GM18505 (cell line): ENCODE data around the gene PTPN13.
"Not testable (repeated sequence)": the region's sequence is repeated elsewhere in the genome, so short reads cannot be mapped to it uniquely, and the experiment has no call there.

ENCODE experiments used
- ATAC-seq: cut with Tn5 transposase; IDR thresholded peaks from one replicate; pipeline ENCODE4 v1.9.1; 2021; ENCODE audit not compliant: unreplicated experiment
- POLR2A ChIP-seq: IDR thresholded peaks from 4 replicates; pipeline ENCODE4 v1.6.1; 2011; ENCODE audit warnings: borderline replicate concordance; ENCODE audit not compliant: insufficient read depth, insufficient read length; ENCODE audit errors: extremely low read depth

PTPN13 gene

DNA sequence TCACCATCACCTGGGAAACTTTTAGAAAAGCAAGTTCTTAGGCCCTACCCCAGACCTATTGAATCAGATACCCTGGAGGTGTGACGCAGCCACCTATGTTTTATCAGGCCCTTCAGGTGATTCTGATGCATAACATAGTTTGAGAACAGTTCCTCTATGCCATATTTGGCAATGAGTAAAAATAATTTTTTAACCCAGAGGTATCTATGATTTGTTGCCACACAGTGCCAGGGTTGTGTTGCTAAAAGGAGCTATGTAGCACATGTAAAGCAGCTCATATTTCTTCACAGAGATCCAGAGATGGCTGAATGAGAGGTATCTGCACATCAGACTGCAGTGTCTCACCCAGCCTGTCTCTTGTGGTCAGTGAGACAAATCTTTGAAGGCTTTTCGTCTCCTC lies 85.3 kb downstream of the PTPN13 start:
- no peak for TF ChIP-seq POLR2A
- ATAC-seq, result no peak

DNA sequence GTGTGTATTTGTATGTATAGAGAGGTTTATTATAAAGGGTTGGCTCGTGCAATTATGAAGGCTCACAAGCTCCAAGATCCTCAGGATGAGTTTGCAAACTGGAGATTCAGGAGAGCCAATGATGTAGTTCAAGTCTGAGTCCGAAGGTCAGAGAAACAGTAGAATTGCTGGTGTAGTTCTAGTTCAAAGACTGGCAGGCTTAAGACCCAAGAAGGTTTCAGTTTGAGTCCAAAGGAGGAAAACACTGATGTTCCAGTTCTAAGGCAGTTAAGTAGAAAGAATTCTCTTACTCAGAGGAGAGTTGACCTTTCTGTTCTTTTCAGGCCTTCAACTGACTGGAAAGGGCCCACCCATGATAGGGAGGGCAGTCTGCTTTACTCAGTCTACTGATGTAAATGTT lies 89.1 kb downstream of the PTPN13 start:
- ATAC-seq, result no peak

DNA sequence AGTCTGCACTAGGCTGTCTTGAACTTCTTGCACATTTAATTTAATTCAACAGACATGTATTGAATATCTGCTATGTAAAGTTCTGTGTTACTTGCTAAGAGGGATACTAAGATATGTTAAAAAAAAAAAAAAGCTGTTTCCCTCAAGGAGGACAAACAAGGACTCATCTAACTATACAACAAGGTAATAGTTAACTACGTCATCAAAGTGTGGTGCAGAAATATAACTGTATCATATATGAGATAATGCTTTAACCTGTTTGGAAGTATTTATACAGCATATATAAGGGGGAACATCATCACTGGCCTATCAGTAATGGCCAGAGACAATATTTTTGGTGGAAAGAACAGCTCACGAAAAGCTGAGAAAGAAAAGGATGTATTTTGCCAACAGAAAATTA lies 89.9 kb downstream of the PTPN13 start:
- TF ChIP-seq POLR2A, result no peak
- ATAC-seq, result no peak

More for the DNA sequence above, 89.1 kb downstream of the PTPN13 start:
- TF ChIP-seq POLR2A, result no peak

DNA sequence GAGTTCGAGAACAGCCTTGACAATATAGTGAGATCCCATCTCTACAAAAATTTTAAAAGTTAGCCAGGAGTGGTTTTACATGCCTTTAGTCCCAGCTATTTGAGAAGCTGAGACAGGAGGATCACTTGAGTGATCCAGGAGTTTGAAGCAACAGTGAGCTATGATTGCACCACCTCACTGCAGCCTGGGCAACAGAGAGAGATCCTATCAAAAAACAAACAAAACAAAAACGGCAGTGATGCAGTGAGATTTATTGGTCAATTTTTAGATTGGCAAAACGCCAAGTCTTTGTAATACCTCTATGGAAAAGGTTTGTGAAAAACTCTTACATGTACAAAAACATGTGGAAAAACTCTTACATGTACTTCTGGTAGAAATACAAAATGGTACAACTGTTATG lies 91.3 kb downstream of the PTPN13 start:
- no peak for ATAC-seq
- TF ChIP-seq POLR2A, result no peak

DNA sequence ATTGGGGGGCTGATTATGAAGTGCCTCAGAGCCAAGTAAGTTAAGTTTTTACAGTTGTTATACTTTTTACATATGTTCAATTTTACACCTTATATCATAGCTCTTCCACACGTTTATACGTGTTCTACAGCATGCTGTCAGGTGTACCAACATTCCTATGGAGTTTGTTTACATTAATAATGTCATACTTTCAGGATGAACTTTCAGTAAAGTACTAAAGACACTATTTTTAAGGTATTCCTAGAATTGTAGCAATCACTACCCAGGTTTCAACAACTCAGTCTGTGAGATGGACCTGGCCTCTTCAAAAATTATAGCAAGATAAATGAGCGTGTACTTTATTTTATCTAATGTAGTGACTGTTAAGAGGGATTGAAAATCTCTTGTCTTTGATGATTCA lies 92.6 kb downstream of the PTPN13 start:
- TF ChIP-seq POLR2A, result no peak

DNA sequence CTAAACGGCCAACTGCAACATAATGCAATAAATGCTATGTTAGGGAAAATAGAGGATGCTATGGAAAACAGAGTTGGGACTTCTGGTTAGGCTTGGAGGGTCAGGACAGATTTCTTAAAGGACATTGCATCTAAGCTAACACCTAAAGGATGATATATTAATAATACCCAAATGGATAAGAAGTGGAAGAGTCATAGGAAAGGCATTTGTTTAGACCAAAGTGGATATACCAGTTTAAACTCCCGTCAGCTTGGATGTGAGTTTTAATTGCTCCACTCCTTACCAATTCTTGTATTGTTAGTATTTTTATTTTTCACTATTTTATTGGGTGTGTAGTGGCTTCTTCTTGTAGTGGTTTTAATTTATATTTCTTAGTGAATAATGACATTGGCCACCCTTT lies 93.9 kb downstream of the PTPN13 start:
- no peak for ATAC-seq
- TF ChIP-seq POLR2A, result no peak

More for the DNA sequence above, 92.6 kb downstream of the PTPN13 start:
- no peak for ATAC-seq

DNA sequence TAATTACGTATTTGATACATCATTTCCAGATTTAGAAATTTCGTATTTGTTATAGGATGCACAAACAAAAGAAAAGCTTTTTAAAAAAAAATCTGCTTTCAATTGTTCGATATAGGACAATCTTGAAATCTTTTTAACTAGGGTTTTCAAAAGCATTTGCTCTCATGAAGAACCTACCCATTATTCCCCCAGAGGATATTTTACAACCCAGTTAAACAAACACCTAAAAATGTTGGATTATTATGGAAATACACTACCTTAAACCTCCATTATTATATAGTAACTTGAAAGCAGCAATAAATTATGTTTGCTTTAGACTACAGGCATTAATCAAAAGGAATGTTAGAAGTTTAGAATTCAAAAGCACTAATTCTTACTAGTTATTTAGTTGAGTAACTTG lies 110.5 kb downstream of the PTPN13 start:
- ATAC-seq, result no peak
- no peak for TF ChIP-seq POLR2A

DNA sequence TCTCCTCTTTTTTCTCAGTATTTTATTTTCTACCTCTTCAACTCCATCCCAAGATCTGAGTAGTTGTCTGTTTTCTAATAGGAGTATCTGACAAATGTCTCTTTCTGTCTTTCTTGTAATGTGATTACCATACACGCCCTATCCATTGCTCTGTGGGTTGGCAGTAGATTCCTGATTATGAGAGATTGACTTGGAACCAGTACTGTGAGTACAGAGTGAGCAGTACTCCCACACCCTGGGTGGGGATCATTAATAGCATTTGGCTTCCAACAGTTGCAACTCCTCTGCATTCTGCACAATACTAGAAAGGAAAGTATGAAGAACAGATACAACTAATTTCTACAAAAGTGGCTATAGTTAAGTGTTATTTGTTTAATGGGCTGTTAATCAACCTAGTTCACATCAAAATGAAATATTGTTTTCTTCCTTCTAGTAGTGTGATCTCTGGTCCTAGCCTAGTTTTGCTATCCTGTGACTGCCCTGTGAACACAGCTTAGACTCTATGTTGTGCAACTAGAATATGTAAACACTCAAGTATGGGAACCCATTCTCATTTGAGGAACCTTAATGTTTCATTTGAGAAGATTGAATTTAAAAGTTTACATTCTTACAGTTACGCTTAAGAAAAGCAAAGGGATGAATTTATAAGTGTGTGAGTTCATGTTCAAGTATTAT lies 112.9 kb downstream of the PTPN13 start:
- TF ChIP-seq POLR2A, result no peak
- no peak for ATAC-seq

DNA sequence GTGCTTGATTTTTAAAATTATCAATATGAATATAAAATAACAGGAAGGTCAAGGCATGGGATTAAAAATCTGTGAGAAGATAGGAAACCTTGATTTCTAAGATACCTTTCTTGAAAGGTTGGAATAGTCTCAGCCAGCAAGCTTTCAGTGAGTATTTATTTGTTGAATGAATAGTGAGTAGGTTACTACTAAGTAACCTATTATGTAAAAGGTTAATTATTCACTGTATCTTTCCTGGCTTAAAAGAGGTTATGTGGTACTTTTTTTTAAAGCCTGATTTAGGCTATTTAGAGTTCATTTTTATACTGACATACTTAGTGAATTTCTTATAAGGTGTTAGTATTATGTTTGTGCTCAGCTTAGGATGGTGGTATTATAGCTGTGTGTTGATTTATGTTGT lies 123.5 kb downstream of the PTPN13 start:
- no peak for ATAC-seq

DNA sequence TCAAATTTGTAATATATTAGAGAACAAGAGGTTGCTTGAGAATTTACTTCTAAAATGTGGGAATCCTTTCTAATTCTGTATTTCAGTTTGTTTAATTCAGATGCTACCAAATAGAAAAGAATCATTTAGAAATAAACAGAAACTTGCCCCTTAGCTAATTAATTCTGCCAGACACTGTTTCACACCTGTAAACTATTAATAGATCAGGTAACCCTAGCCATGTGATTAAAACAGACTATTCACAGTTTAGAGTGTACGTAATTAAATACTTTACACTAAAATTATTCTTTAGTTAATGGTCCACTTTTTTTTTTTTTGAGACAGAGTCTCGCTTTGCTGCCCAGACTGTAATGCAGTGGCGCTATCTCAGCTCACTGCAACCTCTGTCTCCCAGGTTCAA lies 124.0 kb downstream of the PTPN13 start:
- TF ChIP-seq POLR2A, result no peak
- ATAC-seq, result no peak

More for the DNA sequence above, 123.5 kb downstream of the PTPN13 start:
- no peak for TF ChIP-seq POLR2A

DNA sequence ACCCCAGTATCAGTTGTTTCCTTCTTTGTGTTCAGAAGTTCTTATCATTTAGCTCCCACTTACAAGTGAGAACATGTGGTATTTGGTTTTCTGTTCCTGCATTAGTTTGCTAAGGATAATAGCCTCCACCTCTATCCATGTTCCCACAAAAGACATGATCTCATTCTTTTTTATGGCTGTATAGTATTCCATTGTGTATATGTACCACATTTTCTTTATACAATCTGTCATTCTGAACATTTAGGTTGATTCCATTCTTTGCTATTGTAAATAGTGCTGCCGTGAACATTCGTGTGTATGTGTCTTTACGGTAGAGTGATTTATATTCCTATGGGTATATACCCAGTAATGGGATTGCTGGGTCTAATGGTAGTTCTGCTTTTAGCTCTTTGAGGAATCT lies 125.0 kb downstream of the PTPN13 start:
- ATAC-seq, result not testable (repeated sequence)

DNA sequence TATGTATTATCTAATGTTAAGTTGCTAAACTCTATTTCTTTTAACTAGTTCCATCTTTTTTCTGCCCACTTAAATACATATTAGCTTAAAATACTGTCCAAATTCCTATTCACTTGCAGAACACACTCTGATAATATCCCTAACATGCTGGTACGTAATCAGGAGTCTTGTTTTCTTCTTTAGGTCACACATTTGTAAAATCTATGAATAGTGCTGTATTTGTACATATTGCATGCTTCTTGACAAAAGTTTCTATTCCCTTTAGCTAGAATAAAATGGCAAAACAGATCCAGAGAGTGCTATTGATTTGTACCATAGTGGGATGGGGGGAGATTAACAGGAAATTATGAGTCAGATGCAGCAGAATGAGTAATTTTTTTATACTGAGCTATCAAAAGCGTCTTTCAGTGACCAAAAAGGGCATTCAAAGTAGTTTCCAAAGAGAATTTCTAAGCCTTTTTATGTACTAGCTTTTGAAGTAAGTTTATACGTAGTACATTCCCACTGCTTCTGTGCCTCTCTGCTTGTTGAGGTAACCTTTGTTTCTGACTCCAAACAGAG lies 126.5 kb downstream of the PTPN13 start:
- no peak for ATAC-seq
- no peak for TF ChIP-seq POLR2A

DNA sequence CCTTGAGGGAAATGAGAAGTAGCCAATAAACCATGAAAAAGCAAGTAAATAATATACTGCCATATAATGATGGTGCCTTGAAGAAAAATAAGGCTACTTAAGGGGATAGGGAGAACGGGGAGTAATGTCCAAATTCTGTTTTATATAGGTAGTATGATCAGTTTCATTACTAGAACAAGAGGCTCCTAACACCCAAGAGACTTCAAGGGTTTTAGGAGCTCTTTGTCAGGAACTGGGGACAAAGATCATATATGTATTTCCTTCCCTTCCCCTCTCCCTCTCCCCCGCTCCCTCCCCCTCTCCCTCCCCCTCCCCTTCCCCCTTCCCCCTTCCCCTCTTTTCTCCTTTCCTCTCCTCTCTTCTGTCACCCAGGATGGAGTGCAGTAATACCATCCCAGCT lies 127.3 kb downstream of the PTPN13 start:
- TF ChIP-seq POLR2A, result no peak
- no peak for ATAC-seq

DNA sequence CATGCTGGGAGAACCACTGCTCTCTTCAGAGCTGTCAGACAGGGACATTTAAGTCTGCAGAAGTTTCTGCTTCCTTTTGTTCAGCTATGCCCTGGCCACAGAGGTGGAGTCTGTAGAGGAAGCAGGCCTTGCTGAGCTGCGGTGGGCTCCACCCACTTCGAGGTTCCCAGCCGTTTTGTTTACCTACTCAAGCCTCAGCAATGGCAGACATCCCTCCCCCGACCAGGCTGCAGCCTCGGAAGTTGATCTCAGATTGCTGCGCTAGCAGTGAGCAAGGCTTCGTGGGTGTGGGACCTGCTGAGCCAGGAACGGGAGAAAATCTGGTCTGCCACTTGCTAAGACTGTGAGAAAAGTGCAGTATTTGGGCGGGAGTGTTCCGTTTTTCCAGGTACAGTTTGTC lies 136.2 kb downstream of the PTPN13 start:
- no peak for ATAC-seq
- TF ChIP-seq POLR2A, result no peak

DNA sequence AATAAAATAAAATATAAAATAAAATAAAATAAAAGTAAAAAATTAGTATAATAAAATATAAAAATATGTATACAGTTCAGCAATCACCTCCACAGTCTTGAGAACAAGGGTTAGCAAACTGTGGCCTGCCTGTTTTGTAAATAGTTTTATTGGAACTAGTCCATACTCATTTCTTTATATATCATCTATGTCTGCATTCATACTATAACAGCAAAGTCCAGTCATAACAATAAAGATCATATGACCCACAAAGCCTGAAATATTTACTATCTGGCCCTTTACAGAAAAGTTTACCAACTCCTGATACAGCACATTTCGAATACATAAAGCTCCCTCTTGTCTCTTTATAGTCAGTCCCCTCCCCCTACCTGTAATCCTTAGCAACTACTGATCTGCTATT lies 143.1 kb downstream of the PTPN13 start:
- ATAC-seq, result no peak
- no peak for TF ChIP-seq POLR2A
